Endodermal cell (in vitro differentiated cells): ENCODE results near the gene TENT5C. TPM values are rescaled to one million over a fixed set of nuclear protein-coding genes. Genes with fewer than 3 reads are reported as not detected.

Source experiments
- DNase-seq: peaks from one replicate; pipeline ENCODE4 v3.0.0-alpha.2; 2017
- H3K27ac ChIP-seq: 2 replicates; pipeline ENCODE4 v1.5.1; 2013; ENCODE audit warnings: mild to moderate bottlenecking, low read depth, low read length, moderate library complexity
- H3K27me3 ChIP-seq: 2 replicates; pipeline ENCODE4 v1.6.1; 2013; ENCODE audit warnings: mild to moderate bottlenecking, low read length, moderate library complexity; ENCODE audit not compliant: insufficient read depth, control insufficient read depth, poor library complexity, severe bottlenecking
- H3K36me3 ChIP-seq: 2 replicates; pipeline ENCODE4 v1.7.0; 2013; ENCODE audit warnings: mild to moderate bottlenecking, low read length, moderate library complexity; ENCODE audit not compliant: control insufficient read depth, insufficient read depth
- H3K4me1 ChIP-seq: one replicate; pipeline ENCODE4 v1.7.0; 2013; ENCODE audit warnings: low read length; ENCODE audit not compliant: control insufficient read depth, insufficient read depth
- H3K4me3 ChIP-seq: 2 replicates; pipeline ENCODE4 v1.5.1; 2013; ENCODE audit warnings: mild to moderate bottlenecking, low read length, moderate library complexity
- H3K9ac ChIP-seq: 2 replicates; pipeline ENCODE4 v1.6.1; 2013; ENCODE audit warnings: mild to moderate bottlenecking, low read length, moderate library complexity; ENCODE audit not compliant: poor library complexity, severe bottlenecking; ENCODE audit errors: extremely low read depth
- H3K9me3 ChIP-seq: 2 replicates; pipeline ENCODE4 v1.6.1; 2013; ENCODE audit warnings: mild to moderate bottlenecking, low read length, moderate library complexity; ENCODE audit not compliant: control insufficient read depth
- H3K27ac Mint-ChIP-seq: 2 replicates; pipeline ENCODE4 v1.8.0; 2020; ENCODE audit warnings: mixed read lengths
- H3K27me3 Mint-ChIP-seq: 2 replicates; pipeline ENCODE4 v1.8.0; 2021; ENCODE audit warnings: mild to moderate bottlenecking, mixed read lengths; ENCODE audit not compliant: insufficient read depth
- H3K36me3 Mint-ChIP-seq: 2 replicates; pipeline ENCODE4 v1.8.0; 2020; ENCODE audit warnings: low read depth, mixed read lengths
- H3K4me1 Mint-ChIP-seq: 2 replicates; pipeline ENCODE4 v1.8.0; 2020; ENCODE audit warnings: mixed read lengths
- H3K4me3 Mint-ChIP-seq: 2 replicates; pipeline ENCODE4 v1.8.0; 2020; ENCODE audit warnings: mild to moderate bottlenecking, moderate library complexity, mixed read lengths
- H3K9me3 Mint-ChIP-seq: 2 replicates; pipeline ENCODE4 v1.8.0; 2020; ENCODE audit warnings: mild to moderate bottlenecking, mixed read lengths
- CTCF ChIP-seq: fragments of 200-600 bp; sonication (generic); conservative IDR thresholded peaks from 2 replicates; pipeline ENCODE4 v1.5.0; 2021; ENCODE audit warnings: antibody characterized with exemption, mild to moderate bottlenecking
- WGBS, 2 experiments: methylation state at CpG; one replicate each; pipeline versions ENCODE4 v1.1.5 to v1.1.7; 2013; ENCODE audit warnings: missing lambda C conversion rate in 2 of 2, mixed read lengths in 1 of 2; ENCODE audit not compliant: insufficient coverage in 1 of 2, insufficient read length in 1 of 2; 5-methylcytosine and 5-hydroxymethylcytosine counted together
- total RNA-seq, 2 donors: library from RNA; stranded (reverse); fragmentation: NEBNext Ultra II Directional in 1 of 2; extraction: Animal tissue kit (Norgen Biotek cat#: 25700) in 1 of 2; gene quantifications; 2 replicates in 1 of 2; 3 replicates in 1 of 2; pipeline ENCODE4 v1.2.1, GENCODE V29; 2021

Gene TENT5C
- total RNA-seq, 2 donors from 2014 or later = 1.0 to 1.4 TPM

DNA sequence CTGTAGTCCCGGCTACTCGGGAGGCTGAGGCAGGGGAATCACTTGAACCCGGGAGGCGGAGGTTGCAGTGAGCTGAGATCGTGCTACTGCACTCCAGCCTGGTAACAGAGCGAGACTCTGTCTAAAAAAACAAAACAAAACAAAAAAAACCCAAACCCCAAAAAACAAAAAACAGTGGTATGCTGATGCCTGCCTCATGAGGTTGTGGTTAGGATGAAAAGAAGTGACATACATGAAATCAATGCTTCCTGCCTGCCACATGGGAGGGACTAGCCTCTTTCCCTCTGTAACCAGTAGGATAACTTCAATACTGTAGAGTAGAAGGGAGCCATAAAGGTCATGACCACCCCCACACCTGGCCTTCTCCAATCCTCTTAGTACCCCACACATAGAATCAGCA is 55.2 kb downstream of the TENT5C start:
- Histone ChIP-seq H3K27ac (no peak overlapping the region), H3K27me3 (no peaks in the 10 kb centered on the region), H3K9me3 (no peaks in the 10 kb centered on the region), H3K4me3 (no peak overlapping the region), H3K4me1 (no peaks in the 10 kb centered on the region), H3K36me3 (no peaks in the 10 kb centered on the region), H3K9ac (no peak overlapping the region)
- Mint-ChIP-seq H3K4me1 (peaks cover 14% of the 10 kb centered on the region), H3K9me3 (peaks cover 7% of the 10 kb centered on the region), H3K36me3 (no peaks in the 10 kb centered on the region), H3K27me3 (peaks cover 2% of the 10 kb centered on the region), H3K4me3 (no peak overlapping the region), H3K27ac (no peak overlapping the region)
- no peak for TF ChIP-seq CTCF
- no peak for DNase-seq
- 89% methylated on average over 3 to 6 of the region's 6 CpGs for WGBS, 2 experiments

GRCh38 chr1:117662667-117663066 is 56.8 kb downstream of the TENT5C start:
- no peaks in the 10 kb centered on the region for H3K4me1 ChIP-seq
- no peaks in the 10 kb centered on the region for H3K36me3 Mint-ChIP-seq
- H3K36me3 ChIP-seq = no peaks in the 10 kb centered on the region
- no peak overlapping the region for H3K9ac ChIP-seq
- H3K9me3 Mint-ChIP-seq = peaks cover 7% of the 10 kb centered on the region
- H3K27me3 Mint-ChIP-seq = no peaks in the 10 kb centered on the region
- H3K4me1 Mint-ChIP-seq = peaks cover 2% of the 10 kb centered on the region
- H3K27ac ChIP-seq = no peak overlapping the region
- no peaks in the 10 kb centered on the region for H3K9me3 ChIP-seq
- no peak overlapping the region for H3K4me3 Mint-ChIP-seq
- no peak for DNase-seq
- 85% methylated on average over 1 of the region's 1 CpG; no CpG with 5 or more reads in 1 of the 2 experiments for WGBS, 2 experiments
- no peaks in the 10 kb centered on the region for H3K27me3 ChIP-seq
- no peak overlapping the region for H3K27ac Mint-ChIP-seq
- no peak overlapping the region for H3K4me3 ChIP-seq
- TF ChIP-seq CTCF = no peak

GRCh38 chr1:117663156-117663902 is 57.5 kb downstream of the TENT5C start:
- no peak for TF ChIP-seq CTCF
- no peak for DNase-seq
- no peak overlapping the region for H3K27ac ChIP-seq
- 85 to 91% methylated on average over 5 to 6 of the region's 7 CpGs for WGBS, 2 experiments
- H3K4me1 ChIP-seq = no peaks in the 10 kb centered on the region
- H3K9me3 Mint-ChIP-seq = peaks cover 7% of the 10 kb centered on the region
- H3K27me3 Mint-ChIP-seq = no peaks in the 10 kb centered on the region
- no peak overlapping the region for H3K4me3 Mint-ChIP-seq
- H3K27ac Mint-ChIP-seq = no peak overlapping the region
- H3K36me3 ChIP-seq = no peaks in the 10 kb centered on the region
- H3K9ac ChIP-seq = no peak overlapping the region
- H3K27me3 ChIP-seq = no peaks in the 10 kb centered on the region
- H3K36me3 Mint-ChIP-seq = no peaks in the 10 kb centered on the region
- peaks cover 2% of the 10 kb centered on the region for H3K4me1 Mint-ChIP-seq
- no peak overlapping the region for H3K4me3 ChIP-seq
- H3K9me3 ChIP-seq = no peaks in the 10 kb centered on the region
